Activated CD8-positive, alpha-beta memory T cell treated with anti-CD3 and anti-CD28 coated beads for 36 hours (primary cell): ENCODE measurements around the gene LRRC66. TPM values are rescaled to one million over a fixed set of nuclear protein-coding genes. Genes with fewer than 3 reads are reported as not detected.

Experiments used
- CTCF ChIA-PET: fragments of 350-600 bp; sonication (Branson Sonifier 250); formaldehyde crosslinking; loops from one replicate; lab custom pipeline; 2021; ENCODE audit warnings: antibody characterized with exemption; lab: Charles Lee
- POLR2A ChIA-PET: fragments of 350-600 bp; sonication (Branson Sonifier 250); formaldehyde crosslinking; loops from one replicate; lab custom pipeline; 2021; ENCODE audit warnings: antibody characterized with exemption; lab: Charles Lee
- total RNA-seq, 2 experiments: library from RNA; stranded (reverse); gene quantifications; one replicate each; pipeline ENCODE4 v1.2.3, GENCODE V29; 2021

The LRRC66 gene, protein sequence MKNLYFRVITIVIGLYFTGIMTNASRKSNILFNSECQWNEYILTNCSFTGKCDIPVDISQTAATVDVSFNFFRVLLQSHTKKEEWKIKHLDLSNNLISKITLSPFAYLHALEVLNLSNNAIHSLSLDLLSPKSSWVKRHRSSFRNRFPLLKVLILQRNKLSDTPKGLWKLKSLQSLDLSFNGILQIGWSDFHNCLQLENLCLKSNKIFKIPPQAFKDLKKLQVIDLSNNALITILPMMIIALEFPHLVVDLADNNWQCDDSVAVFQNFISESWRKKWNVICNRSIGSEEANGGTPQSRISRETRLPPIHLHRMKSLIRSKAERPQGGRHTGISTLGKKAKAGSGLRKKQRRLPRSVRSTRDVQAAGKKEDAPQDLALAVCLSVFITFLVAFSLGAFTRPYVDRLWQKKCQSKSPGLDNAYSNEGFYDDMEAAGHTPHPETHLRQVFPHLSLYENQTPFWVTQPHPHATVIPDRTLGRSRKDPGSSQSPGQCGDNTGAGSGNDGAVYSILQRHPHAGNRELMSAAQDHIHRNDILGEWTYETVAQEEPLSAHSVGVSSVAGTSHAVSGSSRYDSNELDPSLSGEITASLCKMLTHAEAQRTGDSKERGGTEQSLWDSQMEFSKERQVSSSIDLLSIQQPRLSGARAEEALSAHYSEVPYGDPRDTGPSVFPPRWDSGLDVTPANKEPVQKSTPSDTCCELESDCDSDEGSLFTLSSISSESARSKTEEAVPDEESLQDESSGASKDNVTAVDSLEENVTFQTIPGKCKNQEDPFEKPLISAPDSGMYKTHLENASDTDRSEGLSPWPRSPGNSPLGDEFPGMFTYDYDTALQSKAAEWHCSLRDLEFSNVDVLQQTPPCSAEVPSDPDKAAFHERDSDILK
- under 1 TPM in 1 of 2 experiments, not detected in 1; 0.10 TPM for total RNA-seq

- CTCF ChIA-PET, result interaction anchor here (0.7 to 1.2 kb wide), 3 partner anchors 9 to 124 kb away, joined by 3 read pairs; no protein-coding TSS in a partner anchor
- POLR2A ChIA-PET, result no interaction called here
Observed at GRCh38 chr4:52019936-52020657, at the start of gene LRRC66. Gene LRRC66 (minus strand): TSS chr4:52020363. CDS start chr4:52017613, 2,750 bp downstream.

GRCh38 chr4:52069571-52069970 is 49.4 kb upstream of the LRRC66 start:
- CTCF ChIA-PET, result no interaction called here
- POLR2A ChIA-PET, result no interaction called here

DNA sequence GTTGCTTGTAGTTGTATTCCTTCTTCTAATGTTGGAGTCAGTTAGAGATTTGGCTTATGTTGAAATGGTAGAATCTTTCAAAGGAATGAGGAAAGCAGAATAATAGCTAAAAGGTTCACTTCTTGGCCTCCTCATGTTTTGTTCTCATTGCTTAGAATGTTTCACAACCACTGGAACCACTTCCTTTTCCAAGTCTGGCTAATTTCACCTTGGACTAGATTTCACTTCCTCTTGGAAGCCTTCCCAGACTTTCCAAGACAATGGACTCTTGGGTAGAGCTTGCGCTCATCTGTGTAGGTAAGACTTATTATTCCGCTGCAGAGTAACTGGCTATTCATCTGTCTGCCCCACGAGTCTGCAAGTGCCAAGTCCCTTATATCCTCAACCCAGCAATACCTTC is 39.2 kb upstream of the LRRC66 start:
- CTCF ChIA-PET, result no interaction called here
- POLR2A ChIA-PET, result no interaction called here

GRCh38 chr4:52058275-52058674 is 38.1 kb upstream of the LRRC66 start:
- ChIA-PET CTCF (no interaction called here), POLR2A (no interaction called here)

GRCh38 chr4:52057196-52057595 is 37.0 kb upstream of the LRRC66 start:
- POLR2A ChIA-PET, result no interaction called here
- CTCF ChIA-PET, result no interaction called here

DNA sequence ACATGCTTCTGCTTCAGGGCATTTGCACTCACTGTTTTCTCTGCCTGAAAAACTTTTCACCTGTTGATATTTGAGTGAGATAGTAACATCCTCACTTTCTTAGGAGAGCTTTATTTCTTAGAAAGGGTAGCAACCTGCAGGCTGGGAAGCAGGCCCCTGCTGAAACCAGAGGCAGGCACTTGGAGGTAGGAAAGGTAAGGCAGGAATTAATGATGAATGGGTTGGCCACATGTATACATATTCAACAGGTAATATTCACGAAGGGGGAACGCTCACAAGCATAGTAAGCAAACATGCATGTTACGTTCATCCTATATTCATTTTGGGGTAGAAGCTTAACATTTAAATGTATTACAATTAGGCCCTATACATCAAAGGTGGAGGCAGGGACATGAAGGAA is 34.1 kb upstream of the LRRC66 start:
- ChIA-PET POLR2A (no interaction called here), CTCF (no interaction called here)

DNA sequence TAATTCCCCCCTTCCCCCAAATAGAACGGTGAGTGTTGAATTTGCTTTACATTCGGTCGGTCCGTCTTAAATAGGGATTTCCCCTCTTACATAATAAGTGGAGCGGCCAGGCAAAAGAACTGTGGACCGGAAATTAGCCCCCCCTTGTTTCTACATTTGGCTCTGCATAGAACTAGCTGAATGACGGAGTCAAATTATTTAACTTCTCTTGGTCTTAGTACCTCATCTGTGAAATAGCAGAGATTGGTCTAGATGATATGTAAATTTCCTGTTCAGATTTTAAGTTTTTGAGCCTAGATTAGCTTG is 32.3 kb upstream of the LRRC66 start:
- POLR2A ChIA-PET, result no interaction called here
- CTCF ChIA-PET, result no interaction called here

DNA sequence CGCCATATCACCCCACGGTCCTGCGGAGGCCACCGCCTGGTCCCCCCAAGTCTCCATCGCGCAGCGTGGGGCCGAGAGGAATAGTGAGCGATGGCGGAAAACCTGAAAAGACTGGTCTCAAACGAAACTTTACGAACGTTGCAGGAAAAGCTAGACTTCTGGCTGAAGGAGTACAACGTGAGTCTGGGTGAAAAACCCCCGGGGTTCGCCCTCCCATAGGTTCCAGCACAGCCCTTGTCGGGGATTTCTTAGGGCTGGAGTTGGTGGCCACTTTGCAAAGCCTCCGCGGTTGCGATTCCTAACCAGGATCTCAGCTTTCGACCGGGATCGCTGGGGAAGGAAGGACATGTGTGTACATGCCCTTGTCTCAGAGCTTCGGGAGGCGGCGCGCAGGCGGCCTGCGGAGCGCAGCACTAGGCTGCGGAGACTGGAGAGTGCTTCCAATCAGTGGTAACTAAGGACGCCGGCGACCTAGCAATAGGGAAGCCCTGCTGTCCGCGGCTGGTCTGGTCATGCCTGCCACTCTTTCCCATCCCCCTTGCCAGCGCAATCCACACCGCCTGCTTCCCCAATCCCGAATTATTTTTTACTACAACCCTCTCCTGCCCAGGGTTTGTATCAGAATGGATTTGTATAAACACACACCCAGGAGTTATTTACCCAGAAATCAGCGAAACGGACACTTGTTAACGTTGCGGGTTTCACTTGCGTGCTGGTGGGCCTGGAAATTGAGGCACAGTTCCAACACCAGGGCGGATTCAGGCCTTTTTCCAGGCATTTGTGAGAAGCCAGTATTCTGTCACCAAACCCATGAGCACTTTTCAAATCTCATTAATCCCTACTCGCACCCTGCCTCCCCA is 31.7 kb upstream of the LRRC66 start:
- CTCF ChIA-PET, result no interaction called here

GRCh38 chr4:52051213-52051614 is 31.1 kb upstream of the LRRC66 start, which contains the start of gene SPATA18:
Gene SPATA18 (plus strand): TSS chr4:52051304. CDS start chr4:52051705, 401 bp downstream.
- CTCF ChIA-PET, result interaction anchor here (1.2 kb wide), 1 partner anchor 10 kb away, joined by 3 read pairs; no protein-coding TSS in a partner anchor
- POLR2A ChIA-PET, result no interaction called here

More for the DNA sequence above, 31.7 kb upstream of the LRRC66 start:
- POLR2A ChIA-PET, result no interaction called here

GRCh38 chr4:52049266-52049665 is 29.1 kb upstream of the LRRC66 start:
- ChIA-PET CTCF (no interaction called here), POLR2A (no interaction called here)

DNA sequence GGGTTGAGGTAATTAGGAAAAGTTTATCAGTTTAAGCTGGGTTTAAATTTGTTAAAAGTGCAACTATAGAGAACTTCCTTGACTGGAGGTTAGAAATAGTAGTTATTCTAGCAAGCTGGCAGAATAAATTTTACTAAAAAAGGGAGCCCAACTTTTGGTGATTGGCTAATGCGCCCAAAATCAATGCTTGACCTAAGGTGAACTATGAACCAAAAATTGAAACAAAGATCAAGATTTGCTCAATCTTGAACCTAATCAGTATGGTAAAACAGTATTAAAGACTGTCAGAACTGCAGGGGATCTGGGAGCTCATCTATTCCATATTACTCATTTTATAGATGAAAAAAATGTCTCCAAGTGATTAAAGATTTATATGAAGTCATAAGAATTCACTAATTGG is 24.9 kb upstream of the LRRC66 start:
- ChIA-PET CTCF (interaction anchor here (1.2 kb wide), 1 partner anchor 11 kb away, joined by 4 read pairs; no protein-coding TSS in a partner anchor), POLR2A (no interaction called here)

GRCh38 chr4:52038103-52038912 is 18.1 kb upstream of the LRRC66 start, which contains the start of gene SGCB:
Gene SGCB (minus strand): TSS chr4:52038299. CDS start chr4:52038259, 40 bp downstream.
- ChIA-PET CTCF (no interaction called here), POLR2A (interaction anchor here (1.2 kb wide), 1 partner anchor 196 kb away, joined by 4 read pairs; the partner anchor contains the start of gene DCUN1D4)

DNA sequence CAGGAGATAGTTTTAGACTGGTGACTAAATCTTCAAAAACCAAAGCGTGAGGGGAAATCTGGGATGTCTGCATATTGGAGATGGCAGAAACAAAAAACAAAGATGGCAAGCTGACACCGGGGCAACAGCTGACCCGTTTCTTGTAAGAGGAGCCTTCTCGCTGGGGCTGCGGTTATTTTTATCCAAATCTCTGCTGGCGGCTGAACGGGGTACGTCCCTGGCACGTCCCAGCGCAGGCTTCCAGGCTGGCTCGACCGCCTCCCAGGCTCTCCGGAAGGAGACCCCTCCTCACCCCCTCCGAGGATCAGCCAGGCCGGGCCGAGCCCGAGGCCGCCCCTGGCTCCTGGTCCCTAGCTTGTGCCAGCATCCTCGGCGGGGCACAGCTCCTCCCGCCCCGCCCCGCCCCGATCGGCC is 17.5 kb upstream of the LRRC66 start:
- CTCF ChIA-PET, result no interaction called here
- POLR2A ChIA-PET, result interaction anchor here (1.2 kb wide), 1 partner anchor 195 kb away, joined by 4 read pairs; the partner anchor contains the start of gene DCUN1D4

DNA sequence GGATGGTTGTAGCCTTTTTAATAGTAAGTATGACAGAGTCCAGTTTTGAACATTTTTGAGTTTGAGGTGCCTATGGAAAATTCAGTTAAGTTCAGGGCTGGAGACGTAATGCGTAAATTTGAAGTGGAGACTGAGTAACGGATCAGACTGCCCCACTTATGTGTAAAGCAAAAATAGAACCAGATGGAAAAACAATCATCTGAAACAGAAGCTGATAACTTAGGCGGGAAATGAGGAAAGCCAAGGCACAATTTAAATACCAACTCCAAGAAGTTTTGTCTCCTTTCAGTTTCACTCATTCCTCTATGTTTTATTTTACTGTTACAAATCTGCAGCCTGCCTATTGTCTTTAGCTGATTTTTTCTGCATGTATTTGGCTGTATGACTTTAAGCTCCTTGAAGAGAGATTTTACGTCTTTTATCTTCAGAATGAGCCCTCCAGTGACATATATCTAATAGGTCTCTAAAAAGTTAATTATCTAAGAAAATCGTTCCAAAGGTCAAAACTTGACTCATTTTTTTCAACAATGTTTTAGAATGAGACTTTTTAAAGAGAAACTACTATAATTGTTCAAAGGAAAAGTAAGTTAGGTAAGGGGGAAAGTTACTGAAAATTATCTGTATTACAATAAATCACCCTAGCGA is 16.8 kb upstream of the LRRC66 start:
- ChIA-PET CTCF (no interaction called here), POLR2A (no interaction called here)

- ChIA-PET POLR2A (no interaction called here), CTCF (no interaction called here)
Observed at GRCh38 chr4:52035190-52035589, 15.0 kb upstream of the LRRC66 start.

GRCh38 chr4:52032005-52032404 is 11.8 kb upstream of the LRRC66 start:
- CTCF ChIA-PET, result no interaction called here
- POLR2A ChIA-PET, result no interaction called here

- ChIA-PET POLR2A (no interaction called here), CTCF (interaction anchor here (1.5 kb wide), 1 partner anchor 9 kb away, joined by 3 read pairs; no protein-coding TSS in a partner anchor)
Observed at GRCh38 chr4:52028970-52029369, 8.8 kb upstream of the LRRC66 start.
